A549 (cell line): ENCODE results near the gene CLSTN1. TPM values are rescaled to one million over a fixed set of nuclear protein-coding genes. Genes with fewer than 3 reads are reported as not detected.

Experiments used
- ATAC-seq, 2 experiments: fragments of 200-7000 bp in 1 of 2; fragments of >200 bp in 1 of 2; cut with Nextera tagmentation in 1 of 2; cut with Tn5 transposase in 1 of 2; 3 replicates each; pipeline versions ENCODE4 v1.8.0 to v1.9.1; 2018 to 2020; ENCODE audit warnings: mild to moderate bottlenecking in 1 of 2, moderate library complexity in 1 of 2
- CTCF ChIA-PET: fragments of 300-600 bp; sonication (Branson Sonifier 250); formaldehyde crosslinking; extraction: SDS; loops from one replicate; lab custom pipeline; 2021; ENCODE audit warnings: antibody characterized with exemption, inconsistent platforms; lab: Yijun Ruan, JAX
- POLR2A ChIA-PET: fragments of 350-600 bp; formaldehyde crosslinking; extraction: SDS; loops from one replicate; lab custom pipeline; 2021; ENCODE audit warnings: antibody characterized with exemption, inconsistent platforms; lab: Yijun Ruan, JAX
- DNase-seq, 2 experiments: peaks; one replicate each; pipeline versions ENCODE4 v3.0.0 to v3.0.0-alpha.2; 2011 to 2016; ENCODE audit warnings: low read depth in 1 of 2, low spot score in 1 of 2
- FAIRE-seq: peaks from 2 replicates; lab custom pipeline; 2011; peaks lifted over from hg19 to GRCh38; lab: Jason Lieb, UNC
- H3K27ac ChIP-seq, 2 experiments: fragments of >200 bp; sonication (Bioruptor Twin); formaldehyde crosslinking; 3 replicates each; pipeline ENCODE4 v1.5.1; 2016 to 2017
- H3K4me1 ChIP-seq: fragments of >200 bp; sonication (Bioruptor Twin); formaldehyde crosslinking; 3 replicates; pipeline ENCODE4 v1.6.1; 2016
- H3K4me2 ChIP-seq: fragments of >200 bp; sonication (Bioruptor Twin); formaldehyde crosslinking; 3 replicates; pipeline ENCODE4 v1.6.1; 2016
- H3K4me3 ChIP-seq: fragments of >200 bp; sonication (Bioruptor Twin); formaldehyde crosslinking; 3 replicates; pipeline ENCODE4 v1.5.1; 2016
- H3K9me3 ChIP-seq: fragments of >200 bp; sonication (Bioruptor Twin); formaldehyde crosslinking; 3 replicates; pipeline ENCODE4 v1.6.1; 2016
- GATA3 ChIP-seq: IDR thresholded peaks from 2 replicates; pipeline ENCODE4 v1.6.1; 2012; ENCODE audit warnings: borderline replicate concordance
- HDAC2 ChIP-seq: fragments of 200-600 bp; sonication (generic); IDR thresholded peaks from 2 replicates; pipeline ENCODE4 v1.6.1; 2016
- HOXB13 ChIP-seq: fragments of 250-450 bp; sonication (Bioruptor Pico); IDR thresholded peaks from 2 replicates; pipeline ENCODE4 v1.5.0; 2020; ENCODE audit warnings: low read depth, mild to moderate bottlenecking, moderate library complexity
- JUN ChIP-seq, 2 experiments: fragments of >200 bp; sonication (Bioruptor Twin); formaldehyde crosslinking; IDR thresholded peaks; 2 replicates in 1 of 2; 3 replicates in 1 of 2; pipeline ENCODE4 v1.6.1; 2016 to 2017
- KDM1A ChIP-seq: fragments of 200-600 bp; sonication (generic); IDR thresholded peaks from 2 replicates; pipeline ENCODE4 v1.6.1; 2016; ENCODE audit warnings: low read depth, mild to moderate bottlenecking
- KDM5A ChIP-seq: fragments of 200-600 bp; sonication (generic); IDR thresholded peaks from 2 replicates; pipeline ENCODE4 v1.6.1; 2016; ENCODE audit warnings: antibody characterized with exemption, mild to moderate bottlenecking
- MAFK ChIP-seq: fragments of 450-650 bp; IDR thresholded peaks from 2 replicates; pipeline ENCODE4 v1.6.1; 2014; ENCODE audit not compliant: partially characterized antibody
- MAZ ChIP-seq: fragments of 150-350 bp; IDR thresholded peaks from 2 replicates; pipeline ENCODE4 v1.6.1; 2014; ENCODE audit warnings: antibody characterized with exemption, low read depth, low read length, borderline replicate concordance
- NPAS2 ChIP-seq: fragments of 250-450 bp; sonication (Bioruptor Pico); IDR thresholded peaks from 2 replicates; pipeline ENCODE4 v1.8.0; 2022; ENCODE audit warnings: mild to moderate bottlenecking, moderate library complexity, borderline replicate concordance
- PHF8 ChIP-seq: fragments of 200-600 bp; sonication (generic); IDR thresholded peaks from 2 replicates; pipeline ENCODE4 v1.6.1; 2016; ENCODE audit warnings: low read depth, mild to moderate bottlenecking, antibody characterized with exemption, moderate library complexity, borderline replicate concordance
- POLR2AphosphoS2 ChIP-seq: conservative IDR thresholded peaks from 2 replicates; pipeline ENCODE4 v1.6.1; 2012; ENCODE audit warnings: low read length, improper control_type of control experiment, inconsistent platforms
- RARB ChIP-seq: fragments of 250-450 bp; sonication (Bioruptor Pico); IDR thresholded peaks from 2 replicates; pipeline ENCODE4 v1.8.0; 2021; ENCODE audit warnings: mild to moderate bottlenecking, moderate library complexity
- SMC3 ChIP-seq: fragments of >200 bp; sonication (Bioruptor Twin); formaldehyde crosslinking; IDR thresholded peaks from 3 replicates; pipeline ENCODE4 v1.6.1; 2018; ENCODE audit warnings: inconsistent platforms
- SREBF2 ChIP-seq: fragments of 450-650 bp; IDR thresholded peaks from 2 replicates; pipeline ENCODE4 v1.6.1; 2014; ENCODE audit warnings: mild to moderate bottlenecking, moderate library complexity
- ZNF302 ChIP-seq: fragments of 250-450 bp; sonication (Bioruptor Pico); IDR thresholded peaks from 2 replicates; pipeline ENCODE4 v1.9.0; 2021; ENCODE audit warnings: inconsistent platforms, mild to moderate bottlenecking, moderate library complexity
- WGBS: methylation state at CpG from one replicate; pipeline ENCODE4 v1.1.6; 2017; ENCODE audit errors: missing lambda C conversion rate; 5-methylcytosine and 5-hydroxymethylcytosine counted together
- polyA plus RNA-seq, 4 experiments: library from polyadenylated mRNA; depleted of rRNA in 3 of 4; stranded (reverse); fragments of >200 nt; fragmentation: RNase III in 1 of 4; extraction: RNeasy Plus Mini Kit Qiagen cat#74134 plus additional on column Dnase treatment in 1 of 4; gene quantifications; 2 replicates in 3 of 4; 3 replicates in 1 of 4; pipeline ENCODE4 v1.2.3, GENCODE V29; 2011 to 2017
- TF ChIP-seq, protein P1 (sequence below): fragments of >200 bp; sonication (Bioruptor Twin); formaldehyde crosslinking; IDR thresholded peaks from 3 replicates; pipeline ENCODE4 v1.5.1; 2016
- TF ChIP-seq, protein P2 (sequence below): fragments of 450-650 bp; IDR thresholded peaks from 2 replicates; pipeline ENCODE4 v1.6.1; 2014; ENCODE audit warnings: antibody characterized with exemption
- TF ChIP-seq, protein P3 (sequence below): fragments of >200 bp; sonication (Bioruptor Twin); formaldehyde crosslinking; IDR thresholded peaks from 2 replicates; pipeline ENCODE4 v1.6.1; 2016
- TF ChIP-seq, protein P4 (sequence below): IDR thresholded peaks from 2 replicates; pipeline ENCODE4 v1.6.1; 2012

Gene CLSTN1
- polyA plus RNA-seq, 2 of the 4 experiments (the other 2 are of a cell fraction): 27.3 to 56.1 TPM

DNA sequence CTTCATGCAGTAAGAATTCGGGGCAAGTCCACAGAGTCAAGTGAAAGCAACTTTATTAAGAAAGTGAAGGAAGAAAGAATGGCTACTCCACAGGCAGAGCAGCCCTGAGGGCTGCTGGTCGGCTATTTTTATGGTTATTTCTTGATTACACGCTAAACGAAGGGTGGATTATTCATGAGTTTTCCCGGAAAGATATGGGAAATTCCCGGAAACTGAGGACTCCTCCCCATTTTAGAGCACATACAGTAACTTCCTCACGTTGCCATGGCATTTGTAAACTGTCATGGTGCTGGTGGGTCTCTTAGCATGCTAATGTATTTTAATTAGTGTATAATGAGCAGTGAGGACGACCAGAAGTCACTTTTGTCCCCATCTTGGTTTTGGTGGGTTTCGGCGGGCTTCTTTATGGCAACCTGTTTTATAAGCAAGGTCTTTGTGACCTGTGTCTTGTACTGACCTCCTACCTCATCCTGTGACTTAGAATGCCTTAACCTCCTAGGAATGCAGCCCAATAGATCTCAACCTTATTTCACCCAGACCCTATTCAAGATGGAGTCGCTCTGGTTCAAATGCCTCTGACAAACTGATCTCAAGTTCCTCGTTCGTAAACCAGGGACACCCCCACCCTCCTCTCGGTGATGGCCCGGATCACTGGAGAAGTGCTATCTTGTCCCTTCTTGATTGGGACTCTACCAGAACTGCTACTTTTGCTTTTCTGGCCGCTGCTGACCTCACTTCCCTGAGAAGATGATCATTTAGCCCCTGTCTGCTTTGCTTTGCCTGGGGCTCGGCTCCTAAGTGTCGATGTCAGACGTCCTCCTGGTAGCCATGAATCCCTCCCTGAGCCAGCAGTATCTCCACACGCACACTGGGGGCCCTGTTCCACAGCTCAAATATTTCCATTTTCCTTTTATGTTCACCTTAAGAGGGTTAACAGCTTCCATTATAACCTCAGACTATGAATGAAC is 48.8 kb downstream of the CLSTN1 start:
- H3K4me3 ChIP-seq: no peak overlapping the region
- ATAC-seq (peak in 1 of 2 experiments; percentile 47; a peak in 1 of 6 replicates), DNase-seq (no peak), FAIRE-seq (no peak)
- no peaks in the 10 kb centered on the region for H3K4me1 ChIP-seq
- H3K27ac ChIP-seq: no peak overlapping the region
- CTCF ChIA-PET: interaction anchor here (0.6 to 1.1 kb wide), 2 partner anchors 14 to 124 kb away, joined by 3 read pairs; partner anchors contain the start of gene PIK3CD
- POLR2A ChIA-PET: no interaction called here
- 92% methylated on average over 20 of the region's 20 CpGs for WGBS
- H3K4me2 ChIP-seq: no peak overlapping the region
- no peak for TF ChIP-seq RARB
- TF ChIP-seq, protein P1, sequence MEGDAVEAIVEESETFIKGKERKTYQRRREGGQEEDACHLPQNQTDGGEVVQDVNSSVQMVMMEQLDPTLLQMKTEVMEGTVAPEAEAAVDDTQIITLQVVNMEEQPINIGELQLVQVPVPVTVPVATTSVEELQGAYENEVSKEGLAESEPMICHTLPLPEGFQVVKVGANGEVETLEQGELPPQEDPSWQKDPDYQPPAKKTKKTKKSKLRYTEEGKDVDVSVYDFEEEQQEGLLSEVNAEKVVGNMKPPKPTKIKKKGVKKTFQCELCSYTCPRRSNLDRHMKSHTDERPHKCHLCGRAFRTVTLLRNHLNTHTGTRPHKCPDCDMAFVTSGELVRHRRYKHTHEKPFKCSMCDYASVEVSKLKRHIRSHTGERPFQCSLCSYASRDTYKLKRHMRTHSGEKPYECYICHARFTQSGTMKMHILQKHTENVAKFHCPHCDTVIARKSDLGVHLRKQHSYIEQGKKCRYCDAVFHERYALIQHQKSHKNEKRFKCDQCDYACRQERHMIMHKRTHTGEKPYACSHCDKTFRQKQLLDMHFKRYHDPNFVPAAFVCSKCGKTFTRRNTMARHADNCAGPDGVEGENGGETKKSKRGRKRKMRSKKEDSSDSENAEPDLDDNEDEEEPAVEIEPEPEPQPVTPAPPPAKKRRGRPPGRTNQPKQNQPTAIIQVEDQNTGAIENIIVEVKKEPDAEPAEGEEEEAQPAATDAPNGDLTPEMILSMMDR: no peak
- TF ChIP-seq SMC3: no peak
- no peak for TF ChIP-seq HDAC2
- TF ChIP-seq, protein P2, sequence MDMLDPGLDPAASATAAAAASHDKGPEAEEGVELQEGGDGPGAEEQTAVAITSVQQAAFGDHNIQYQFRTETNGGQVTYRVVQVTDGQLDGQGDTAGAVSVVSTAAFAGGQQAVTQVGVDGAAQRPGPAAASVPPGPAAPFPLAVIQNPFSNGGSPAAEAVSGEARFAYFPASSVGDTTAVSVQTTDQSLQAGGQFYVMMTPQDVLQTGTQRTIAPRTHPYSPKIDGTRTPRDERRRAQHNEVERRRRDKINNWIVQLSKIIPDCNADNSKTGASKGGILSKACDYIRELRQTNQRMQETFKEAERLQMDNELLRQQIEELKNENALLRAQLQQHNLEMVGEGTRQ: no peak
- no peak for TF ChIP-seq MAFK
- no peak for TF ChIP-seq MAZ
- no peak for TF ChIP-seq GATA3
- no peak for TF ChIP-seq POLR2AphosphoS2
- TF ChIP-seq, protein P3, sequence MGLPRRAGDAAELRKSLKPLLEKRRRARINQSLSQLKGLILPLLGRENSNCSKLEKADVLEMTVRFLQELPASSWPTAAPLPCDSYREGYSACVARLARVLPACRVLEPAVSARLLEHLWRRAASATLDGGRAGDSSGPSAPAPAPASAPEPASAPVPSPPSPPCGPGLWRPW: no peak
- no peaks in the 10 kb centered on the region for H3K9me3 ChIP-seq

- DNase-seq (peak in 1 of 2 experiments; percentile 33), ATAC-seq (no peak), FAIRE-seq (no peak)
- ChIA-PET CTCF (interaction anchor here (1.3 kb wide), 1 partner anchor 14 kb away, joined by 3 read pairs; no protein-coding TSS in a partner anchor), POLR2A (no interaction called here)
- Histone ChIP-seq H3K4me2 (no peak overlapping the region), H3K9me3 (no peaks in the 10 kb centered on the region), H3K27ac (no peak overlapping the region), H3K4me3 (no peak overlapping the region), H3K4me1 (peaks cover 22% of the 10 kb centered on the region)
- TF ChIP-seq POLR2AphosphoS2 (no peak), SREBF2 (no peak), HOXB13 (CRISPR knock-in tag) (no peak), PHF8 (no peak), KDM5A (no peak), JUN (IDR thresholded peaks at IDR 0.05) (no peak), ZNF302 (CRISPR knock-in tag) (no peak), KDM1A (no peak), NPAS2 (CRISPR knock-in tag) (no peak)
- TF ChIP-seq, protein P4, sequence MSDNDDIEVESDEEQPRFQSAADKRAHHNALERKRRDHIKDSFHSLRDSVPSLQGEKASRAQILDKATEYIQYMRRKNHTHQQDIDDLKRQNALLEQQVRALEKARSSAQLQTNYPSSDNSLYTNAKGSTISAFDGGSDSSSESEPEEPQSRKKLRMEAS: no peak
- TF ChIP-seq, protein P2: no peak
- WGBS: 79% methylated on average over 10 of the region's 10 CpGs
Observed at GRCh38 chr1:9770298-9770697, 53.5 kb downstream of the CLSTN1 start.
